Calu3 (cell line): ENCODE data around the gene LIPC. TPM values are rescaled to one million over a fixed set of nuclear protein-coding genes. Genes with fewer than 3 reads are reported as not detected.

ENCODE experiments used
- BruUV-seq: library from RNA; stranded (reverse); fragments of 400-500 nt; replicated peaks from 2 replicates; lab custom pipeline; 2021; lab: Mats Ljungman, UMichigan
- CTCF ChIA-PET: fragments of 300-600 bp; sonication (Branson Sonifier 250); formaldehyde crosslinking; loops from one replicate; lab custom pipeline; 2022; ENCODE audit warnings: antibody characterized with exemption; lab: Charles Lee
- DNase-seq: peaks from one replicate; pipeline ENCODE4 v3.0.0; 2022
- H3K27ac Mint-ChIP-seq: one replicate; pipeline ENCODE4 v1.8.0; 2022; ENCODE audit warnings: mixed read lengths; ENCODE audit not compliant: unreplicated experiment
- H3K27me3 Mint-ChIP-seq: one replicate; pipeline ENCODE4 v1.8.0; 2022; ENCODE audit warnings: mixed read lengths; ENCODE audit not compliant: unreplicated experiment
- H3K36me3 Mint-ChIP-seq: one replicate; pipeline ENCODE4 v1.8.0; 2022; ENCODE audit warnings: mild to moderate bottlenecking, moderate library complexity, mixed read lengths; ENCODE audit not compliant: insufficient read depth, unreplicated experiment
- H3K4me1 Mint-ChIP-seq: one replicate; pipeline ENCODE4 v1.8.0; 2022; ENCODE audit warnings: mild to moderate bottlenecking, low read depth, mixed read lengths; ENCODE audit not compliant: unreplicated experiment
- H3K4me3 Mint-ChIP-seq: one replicate; pipeline ENCODE4 v1.8.0; 2022; ENCODE audit warnings: mild to moderate bottlenecking, low read depth, moderate library complexity, mixed read lengths; ENCODE audit not compliant: unreplicated experiment
- H3K9me3 Mint-ChIP-seq: one replicate; pipeline ENCODE4 v1.8.0; 2022; ENCODE audit warnings: low read depth, mixed read lengths; ENCODE audit not compliant: unreplicated experiment
- intact Hi-C: fragments of 100-400 bp; cut with micrococcal nuclease; formaldehyde crosslinking; loops from one replicate; pipeline ENCODE4 v1.10.0; 2022; ENCODE audit not compliant: unreplicated experiment
- total RNA-seq: library from RNA; stranded (reverse); gene quantifications from 2 replicates; pipeline ENCODE4 v1.2.3, GENCODE V29; 2022
- TF ChIP-seq, protein P1 (sequence below): fragments of 200-600 bp; IDR thresholded peaks from one replicate; pipeline ENCODE4 v1.8.0; 2022; ENCODE audit warnings: antibody characterized with exemption; ENCODE audit not compliant: unreplicated experiment

LIPC gene
- total RNA-seq, 1 experiment from 2014 or later: not detected

- DNase-seq: no peak
- Mint-ChIP-seq H3K9me3 (no peaks in the 10 kb centered on the region), H3K4me1 (peaks cover 40% of the 10 kb centered on the region), H3K4me3 (no peak overlapping the region), H3K27ac (no peak overlapping the region), H3K27me3 (no peaks in the 10 kb centered on the region), H3K36me3 (no peaks in the 10 kb centered on the region)
- intact Hi-C loops: no loop called here
- BruUV-seq: no TSS peak
- CTCF ChIA-PET: no interaction called here
- TF ChIP-seq, protein P1, sequence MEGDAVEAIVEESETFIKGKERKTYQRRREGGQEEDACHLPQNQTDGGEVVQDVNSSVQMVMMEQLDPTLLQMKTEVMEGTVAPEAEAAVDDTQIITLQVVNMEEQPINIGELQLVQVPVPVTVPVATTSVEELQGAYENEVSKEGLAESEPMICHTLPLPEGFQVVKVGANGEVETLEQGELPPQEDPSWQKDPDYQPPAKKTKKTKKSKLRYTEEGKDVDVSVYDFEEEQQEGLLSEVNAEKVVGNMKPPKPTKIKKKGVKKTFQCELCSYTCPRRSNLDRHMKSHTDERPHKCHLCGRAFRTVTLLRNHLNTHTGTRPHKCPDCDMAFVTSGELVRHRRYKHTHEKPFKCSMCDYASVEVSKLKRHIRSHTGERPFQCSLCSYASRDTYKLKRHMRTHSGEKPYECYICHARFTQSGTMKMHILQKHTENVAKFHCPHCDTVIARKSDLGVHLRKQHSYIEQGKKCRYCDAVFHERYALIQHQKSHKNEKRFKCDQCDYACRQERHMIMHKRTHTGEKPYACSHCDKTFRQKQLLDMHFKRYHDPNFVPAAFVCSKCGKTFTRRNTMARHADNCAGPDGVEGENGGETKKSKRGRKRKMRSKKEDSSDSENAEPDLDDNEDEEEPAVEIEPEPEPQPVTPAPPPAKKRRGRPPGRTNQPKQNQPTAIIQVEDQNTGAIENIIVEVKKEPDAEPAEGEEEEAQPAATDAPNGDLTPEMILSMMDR: no peak
Measured at GRCh38 chr15:58419803-58420524, 11.8 kb upstream of the LIPC start.

DNA sequence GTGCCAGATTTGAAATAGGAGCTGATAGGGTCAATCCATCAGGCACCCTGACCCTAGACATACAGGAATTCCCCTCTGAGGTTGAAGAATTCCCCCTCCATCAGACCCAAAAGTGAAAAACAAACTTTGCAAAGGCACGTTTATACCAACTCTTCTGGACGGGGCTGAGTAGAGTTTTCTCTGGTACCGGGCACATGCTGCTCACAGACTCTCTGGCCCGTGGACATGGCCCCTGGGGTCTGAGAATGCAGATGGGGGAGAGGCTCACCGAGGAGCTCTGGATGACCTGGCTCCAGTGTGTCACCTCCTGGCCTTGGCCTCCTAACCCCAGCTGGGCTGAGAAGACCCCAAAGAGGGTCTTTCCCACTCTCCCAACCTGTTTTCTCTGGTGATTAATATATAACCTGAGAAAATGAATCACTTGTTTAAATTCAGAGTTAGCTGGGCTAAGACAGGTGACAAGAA is 11.2 kb upstream of the LIPC start:
- H3K27me3 Mint-ChIP-seq: no peaks in the 10 kb centered on the region
- no TSS peak for BruUV-seq
- CTCF ChIA-PET: interaction anchor here (1.0 kb wide), 1 partner anchor 9 kb away, joined by 3 read pairs; no protein-coding TSS in a partner anchor
- intact Hi-C loops: no loop called here
- no peak overlapping the region for H3K27ac Mint-ChIP-seq
- DNase-seq: no peak
- no peak overlapping the region for H3K4me3 Mint-ChIP-seq
- H3K4me1 Mint-ChIP-seq: peaks cover 47% of the 10 kb centered on the region
- TF ChIP-seq, protein P1: no peak
- no peaks in the 10 kb centered on the region for H3K9me3 Mint-ChIP-seq
- H3K36me3 Mint-ChIP-seq: no peaks in the 10 kb centered on the region

DNA sequence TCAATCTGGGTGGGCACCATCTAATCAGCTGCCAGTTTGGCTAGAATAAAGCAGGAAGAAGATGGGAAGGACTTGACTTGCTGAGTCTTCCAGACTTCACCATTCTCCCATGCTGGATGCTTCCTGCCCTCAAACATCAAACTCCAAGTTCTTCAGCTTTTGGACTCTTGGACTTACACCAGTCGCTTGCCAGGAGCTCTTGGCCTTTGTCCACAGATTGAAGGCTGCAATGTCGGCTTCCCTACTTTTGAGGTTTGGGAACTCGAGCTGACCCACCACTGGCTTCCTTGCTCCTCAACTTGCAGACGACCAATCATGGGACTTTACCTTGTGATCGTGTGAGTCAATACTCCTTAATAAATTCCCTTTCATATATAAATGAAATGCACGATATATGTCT is 8.6 kb upstream of the LIPC start:
- no TSS peak for BruUV-seq
- peaks cover 53% of the 10 kb centered on the region for H3K4me1 Mint-ChIP-seq

DNA sequence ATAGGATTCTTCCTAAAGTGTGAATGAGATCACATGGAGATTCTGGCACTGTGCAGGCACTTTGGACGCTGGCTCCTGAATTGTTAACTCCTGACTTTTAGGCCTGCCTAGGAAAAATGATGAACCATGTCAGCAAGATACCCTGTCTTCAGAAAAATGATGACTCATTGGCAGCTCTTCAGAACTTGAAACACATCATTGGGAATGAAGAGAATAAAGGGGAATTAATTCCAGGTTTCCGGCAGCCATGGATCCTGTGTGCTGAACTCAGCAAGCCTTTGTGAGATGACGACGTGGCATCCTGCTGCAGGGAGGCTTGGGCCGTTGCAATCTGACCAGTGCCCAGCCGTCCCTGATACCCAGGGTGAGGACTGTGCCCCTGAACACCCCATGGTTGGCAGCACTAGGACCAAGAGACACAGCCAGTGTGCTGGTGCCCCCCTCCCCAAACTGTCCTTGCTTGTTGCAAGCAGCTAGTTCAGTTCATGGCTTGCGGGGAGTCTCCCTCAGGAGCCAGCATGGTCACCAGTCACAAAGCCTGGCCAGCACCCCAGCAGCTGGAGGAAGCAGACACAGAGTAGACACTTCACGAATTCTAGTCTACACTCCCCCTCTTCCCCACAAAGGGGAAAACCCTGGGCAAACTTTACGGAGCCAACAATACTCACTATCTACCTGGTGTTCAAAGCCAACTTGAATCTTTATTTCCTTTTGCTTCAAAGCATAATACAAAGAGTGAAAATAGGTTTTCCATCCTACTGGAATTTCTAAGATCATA is 7.8 kb upstream of the LIPC start:
- H3K4me3 Mint-ChIP-seq: no peak overlapping the region
- DNase-seq: no peak
- intact Hi-C loops: no loop called here
- peaks cover 53% of the 10 kb centered on the region for H3K4me1 Mint-ChIP-seq
- H3K27me3 Mint-ChIP-seq: no peaks in the 10 kb centered on the region
- CTCF ChIA-PET: no interaction called here
- no peaks in the 10 kb centered on the region for H3K36me3 Mint-ChIP-seq
- TF ChIP-seq, protein P1: no peak
- BruUV-seq: no TSS peak
- no peaks in the 10 kb centered on the region for H3K9me3 Mint-ChIP-seq
- no peak overlapping the region for H3K27ac Mint-ChIP-seq

More for the DNA sequence above, 8.6 kb upstream of the LIPC start:
- TF ChIP-seq, protein P1: no peak
- intact Hi-C loops: no loop called here
- H3K27ac Mint-ChIP-seq: no peak overlapping the region
- no peaks in the 10 kb centered on the region for H3K36me3 Mint-ChIP-seq
- no peak overlapping the region for H3K4me3 Mint-ChIP-seq
- CTCF ChIA-PET: no interaction called here
- no peaks in the 10 kb centered on the region for H3K27me3 Mint-ChIP-seq
- DNase-seq: no peak
- no peaks in the 10 kb centered on the region for H3K9me3 Mint-ChIP-seq
